VCaP (cell line): ENCODE data around the gene RASSF4.

ENCODE experiments used
- H3K27ac ChIP-seq: fragments of 450-650 bp; 2 replicates; pipeline ENCODE4 v1.5.1; 2017
- CTCF ChIP-seq: fragments of 450-650 bp; conservative IDR thresholded peaks from 2 replicates; pipeline ENCODE4 v1.5.1; 2017; ENCODE audit warnings: mild to moderate bottlenecking, moderate library complexity

RASSF4 gene

GRCh38 chr10:44956717-44957706 lies 2.6 kb upstream of the RASSF4 start:
- no peak overlapping the region for H3K27ac ChIP-seq
- no peak for TF ChIP-seq CTCF

- no peak for TF ChIP-seq CTCF
- peak overlapping the region; percentile 71 for H3K27ac ChIP-seq
These were observed 1.3 kb upstream of the RASSF4 start for GRCh38 chr10:44958196-44958897.

DNA sequence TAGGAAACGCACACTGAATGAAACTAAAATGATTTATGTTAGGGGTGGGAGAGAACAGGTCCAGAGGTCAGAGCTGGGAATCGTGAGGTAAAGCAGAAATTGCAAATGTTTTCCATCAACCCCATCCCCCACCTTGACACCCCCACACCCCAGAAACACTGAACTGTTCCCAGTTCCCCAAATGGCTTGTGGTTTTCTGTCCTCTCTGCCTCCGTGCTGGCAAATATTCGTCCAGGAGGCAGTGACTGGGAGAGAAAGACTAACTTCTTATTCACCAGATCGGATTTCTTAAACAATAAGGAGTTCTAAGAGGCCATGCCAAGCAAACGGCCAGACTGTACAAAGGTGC lies 730 bp upstream of the RASSF4 start:
- TF ChIP-seq CTCF = no peak
- H3K27ac ChIP-seq = peak overlapping the region; percentile 71

DNA sequence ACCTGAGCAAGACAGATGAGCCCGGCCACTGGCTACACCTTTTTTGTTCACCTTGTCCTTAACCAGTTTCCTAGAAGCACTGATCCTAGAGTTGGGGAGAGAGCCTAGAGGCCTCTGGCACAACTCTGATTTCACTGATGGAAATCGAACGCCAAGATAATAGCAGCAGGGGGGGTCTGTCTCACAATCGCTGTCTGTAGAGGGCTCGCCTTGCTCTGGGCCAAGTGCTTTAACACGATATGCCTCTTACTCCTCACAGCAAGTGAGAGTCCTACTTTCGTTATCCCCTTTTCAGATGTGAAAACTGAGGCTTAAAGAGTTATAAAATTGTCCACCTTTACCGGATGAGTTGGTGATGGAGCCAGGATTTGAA lies 472 bp downstream of the RASSF4 start:
- no peak for TF ChIP-seq CTCF
- H3K27ac ChIP-seq = peak overlapping the region; percentile 71

DNA sequence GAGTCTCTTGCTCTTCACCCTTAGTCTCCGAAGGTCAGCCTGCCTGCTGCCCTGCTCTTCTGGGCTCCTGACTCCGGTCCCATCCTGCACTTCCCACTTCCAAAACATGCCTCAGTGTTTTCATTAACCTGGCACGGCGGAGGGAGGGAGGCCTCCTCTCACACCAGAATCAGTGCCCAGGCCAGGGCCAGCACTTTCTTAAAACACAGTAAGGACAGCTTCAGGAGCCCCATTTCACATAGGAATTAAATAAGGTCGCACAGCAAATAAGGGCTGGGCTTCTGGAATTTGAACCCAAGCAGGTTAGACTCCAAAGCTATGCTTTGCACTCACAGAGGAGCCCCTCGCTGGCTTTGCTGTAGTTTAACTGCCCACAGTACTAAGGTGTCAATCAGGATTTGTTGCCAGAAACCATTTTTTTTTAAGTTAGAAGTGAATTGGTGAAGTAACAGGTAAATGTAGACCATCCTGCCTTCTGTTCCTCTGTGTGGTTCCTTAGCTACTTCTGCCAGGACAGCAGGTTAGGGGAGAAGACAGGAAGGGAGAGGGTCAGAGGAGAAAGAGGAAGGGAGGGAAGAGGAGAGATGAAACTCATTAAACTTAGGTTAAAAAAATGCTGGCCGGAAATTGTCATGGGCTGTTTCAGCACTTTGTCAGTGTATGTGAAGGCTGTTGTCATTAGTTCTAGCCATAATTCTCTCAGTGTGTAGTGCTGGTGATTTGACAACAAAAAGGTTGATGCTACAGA lies 1.1 kb downstream of the RASSF4 start:
- H3K27ac ChIP-seq = peak overlapping the region; percentile 71; the same call in 1 of the 2 replicates
- TF ChIP-seq CTCF = no peak

DNA sequence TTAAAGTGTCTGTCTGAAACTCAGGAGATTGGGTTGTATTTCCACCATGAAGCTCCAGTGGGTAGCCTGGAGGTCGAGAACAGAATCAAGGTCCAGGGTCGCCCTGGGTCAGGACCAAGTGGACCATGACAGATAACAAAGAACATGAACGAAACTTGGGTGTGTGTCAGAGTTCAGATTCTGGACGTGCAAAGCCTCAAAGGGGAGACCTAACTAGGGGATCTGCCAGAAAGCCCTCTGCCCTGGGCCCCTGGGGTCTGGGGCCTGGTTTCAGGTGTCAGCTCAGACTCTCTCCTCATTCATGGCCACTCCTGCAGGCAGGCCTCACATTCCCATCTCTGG lies 1.6 kb downstream of the RASSF4 start:
- TF ChIP-seq CTCF = no peak
- no peak overlapping the region for H3K27ac ChIP-seq
